Measurements from ENCODE around the gene SUSD1. TPM values are rescaled to one million over a fixed set of nuclear protein-coding genes. Genes with fewer than 3 reads are reported as not detected.
A peak's percentile ranks its signal among the peaks of the same experiment; 100 is the strongest.

The SUSD1 gene
- 5.6 TPM for polyA plus RNA-seq (2012; ENCODE audit: insufficient read depth, insufficient read length, low read depth)

DNA sequence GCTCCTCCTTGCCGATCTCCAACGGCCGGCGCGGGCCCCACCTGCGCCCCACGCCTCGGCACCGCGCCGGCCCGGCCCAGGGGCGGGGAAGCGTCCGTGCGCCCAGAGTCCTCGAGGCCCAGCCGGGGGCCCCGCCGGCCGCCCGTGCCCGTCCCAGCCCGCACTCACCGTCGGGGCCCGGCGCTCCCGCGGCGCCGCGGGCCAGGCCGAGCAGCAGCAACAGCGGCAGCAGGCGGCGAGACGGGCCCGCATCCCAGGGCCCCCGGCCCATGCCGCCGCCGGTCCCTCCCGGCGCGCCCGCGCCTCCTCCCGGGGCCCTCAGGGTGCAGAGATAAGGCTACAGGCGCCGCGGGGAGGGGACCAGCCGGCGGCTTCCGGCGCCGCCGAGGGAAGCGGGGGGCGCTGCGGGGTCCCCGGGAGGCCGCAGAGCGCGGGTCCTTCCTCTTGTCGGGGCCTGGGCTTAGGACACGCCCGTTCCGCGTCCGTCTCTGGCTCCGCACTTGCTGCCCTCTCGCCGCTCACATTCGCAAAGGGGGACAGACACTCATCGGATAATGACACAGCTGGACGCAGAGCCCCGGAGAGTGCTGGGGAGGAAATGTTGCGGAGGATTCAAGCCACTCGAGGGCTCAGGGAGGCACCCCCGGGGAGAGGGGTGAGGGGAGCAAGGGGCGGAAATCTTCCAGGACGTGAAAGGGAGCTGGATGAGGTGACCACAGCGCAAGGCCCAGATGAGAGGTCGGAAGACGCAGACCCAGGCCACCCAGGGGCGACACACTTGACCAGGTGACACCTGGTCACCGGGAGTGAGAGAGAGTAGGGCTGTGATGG, at the start of gene SUSD1:
TSS of gene SUSD1 (minus strand) at position 333 of the 831 bp plus-strand sequence. CDS start at position 271, 62 bp downstream.
- no peaks in the 10 kb centered on the region for H3K36me3 ChIP-seq
- H3K4me1 ChIP-seq: no peaks in the 10 kb centered on the region
- peak; percentile 55 for DNase-seq
- TF ChIP-seq, protein P1, sequence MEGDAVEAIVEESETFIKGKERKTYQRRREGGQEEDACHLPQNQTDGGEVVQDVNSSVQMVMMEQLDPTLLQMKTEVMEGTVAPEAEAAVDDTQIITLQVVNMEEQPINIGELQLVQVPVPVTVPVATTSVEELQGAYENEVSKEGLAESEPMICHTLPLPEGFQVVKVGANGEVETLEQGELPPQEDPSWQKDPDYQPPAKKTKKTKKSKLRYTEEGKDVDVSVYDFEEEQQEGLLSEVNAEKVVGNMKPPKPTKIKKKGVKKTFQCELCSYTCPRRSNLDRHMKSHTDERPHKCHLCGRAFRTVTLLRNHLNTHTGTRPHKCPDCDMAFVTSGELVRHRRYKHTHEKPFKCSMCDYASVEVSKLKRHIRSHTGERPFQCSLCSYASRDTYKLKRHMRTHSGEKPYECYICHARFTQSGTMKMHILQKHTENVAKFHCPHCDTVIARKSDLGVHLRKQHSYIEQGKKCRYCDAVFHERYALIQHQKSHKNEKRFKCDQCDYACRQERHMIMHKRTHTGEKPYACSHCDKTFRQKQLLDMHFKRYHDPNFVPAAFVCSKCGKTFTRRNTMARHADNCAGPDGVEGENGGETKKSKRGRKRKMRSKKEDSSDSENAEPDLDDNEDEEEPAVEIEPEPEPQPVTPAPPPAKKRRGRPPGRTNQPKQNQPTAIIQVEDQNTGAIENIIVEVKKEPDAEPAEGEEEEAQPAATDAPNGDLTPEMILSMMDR (IDR thresholded peaks at IDR 0.05; ENCODE audit: low read depth, low read length): no peak
- peak within 1 kb of the TSS; percentile 64 for H3K4me3 ChIP-seq (ENCODE audit: low read depth, low read length)
- no peaks in the 10 kb centered on the region for H3K27me3 ChIP-seq
- H3K9me3 ChIP-seq: no peaks in the 10 kb centered on the region

DNA sequence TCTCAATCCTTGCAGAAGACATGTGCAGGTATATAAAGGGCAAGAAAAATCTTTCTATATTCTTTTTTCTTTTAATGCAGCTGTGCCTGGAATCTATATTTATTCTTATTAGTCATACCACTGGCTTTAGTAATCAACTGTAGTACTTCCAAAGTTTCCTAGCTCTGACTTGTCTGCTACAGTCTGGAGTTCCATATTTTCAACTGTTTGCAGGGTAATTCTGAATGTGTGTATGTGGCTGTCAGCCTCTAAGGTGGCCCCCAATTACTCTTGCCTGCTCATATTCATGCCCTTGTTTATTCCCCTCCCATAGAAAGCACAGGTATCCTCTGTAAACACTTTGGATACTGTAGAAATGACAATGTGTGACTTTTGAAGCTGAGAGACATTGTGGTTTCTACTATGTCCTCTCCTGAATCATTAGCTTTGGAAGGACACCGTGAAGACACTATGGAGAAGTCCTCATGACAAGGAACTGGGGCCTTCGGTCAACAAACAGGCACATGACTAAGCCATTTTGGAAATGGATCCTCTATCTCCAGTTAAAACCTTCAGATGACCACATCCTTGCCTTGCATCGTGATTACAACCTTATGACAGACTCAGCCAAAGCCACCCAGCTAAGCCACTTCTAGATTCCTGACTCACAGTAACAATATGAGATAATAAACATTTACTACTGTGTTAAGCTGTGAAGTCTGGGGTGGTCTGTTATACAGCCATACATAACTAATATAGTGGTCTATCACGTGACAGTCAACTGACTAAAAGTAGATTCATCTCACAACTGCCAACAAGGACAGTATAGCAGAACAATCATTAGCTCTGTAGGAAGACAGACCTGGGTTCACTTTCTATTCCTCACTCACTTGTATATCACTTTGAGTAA, 49.5 kb upstream of the SUSD1 start:
- H3K36me3 ChIP-seq: peaks cover 2% of the 10 kb centered on the region; the same call in 1 of the 2 replicates

DNA sequence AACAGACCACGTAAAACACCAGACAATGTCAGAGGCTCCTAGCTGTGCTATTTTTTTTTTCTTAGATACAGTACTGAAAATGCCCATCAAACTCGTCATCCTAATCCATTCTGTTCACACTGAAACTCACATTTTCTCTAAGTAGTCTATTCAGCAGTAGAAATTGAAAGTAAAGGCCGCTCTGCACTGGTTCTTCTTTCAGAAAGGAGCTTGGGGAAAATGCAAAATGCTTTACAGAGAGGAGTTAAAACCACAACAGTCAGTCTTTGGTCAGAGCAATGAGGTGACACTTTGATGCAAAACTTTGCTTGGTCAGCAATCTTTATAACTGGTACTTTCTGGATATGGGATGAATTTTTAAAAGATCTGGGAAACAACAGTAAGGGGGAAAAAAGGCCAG, 43.8 kb upstream of the SUSD1 start:
- TF ChIP-seq, protein P1 (IDR thresholded peaks at IDR 0.05; ENCODE audit: low read depth, low read length): no peak
- Histone ChIP-seq H3K27me3 (no peaks in the 10 kb centered on the region), H3K9me3 (no peaks in the 10 kb centered on the region), H3K4me3 (ENCODE audit: low read depth, low read length) (no peak overlapping the region), H3K4me1 (no peaks in the 10 kb centered on the region), H3K36me3 (no peaks in the 10 kb centered on the region)
- DNase-seq: no peak

More for the DNA sequence above, 49.5 kb upstream of the SUSD1 start:
- Histone ChIP-seq H3K9me3 (no peaks in the 10 kb centered on the region), H3K4me1 (no peaks in the 10 kb centered on the region), H3K4me3 (ENCODE audit: low read depth, low read length) (no peak overlapping the region), H3K27me3 (no peaks in the 10 kb centered on the region)
- TF ChIP-seq, protein P1 (IDR thresholded peaks at IDR 0.05; ENCODE audit: low read depth, low read length): no peak
- DNase-seq: no peak

DNA sequence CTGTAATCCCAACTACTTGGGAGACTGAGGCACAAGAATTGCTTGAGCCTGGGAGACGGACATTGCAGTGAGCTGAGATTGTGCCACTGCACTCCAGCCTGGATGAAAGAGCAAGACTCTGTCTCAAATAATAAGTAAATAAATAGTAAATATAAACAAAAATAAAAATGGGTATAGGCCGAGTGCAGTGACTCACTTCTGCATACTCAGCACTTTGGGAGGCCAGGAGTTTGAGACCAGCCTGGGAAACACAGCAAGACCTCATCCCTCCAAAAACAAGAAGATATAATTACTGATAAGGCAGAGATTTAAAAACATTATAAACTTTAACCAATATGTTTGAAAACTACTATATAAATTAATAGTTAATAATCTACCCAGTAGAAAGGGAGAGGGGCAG, 37.8 kb upstream of the SUSD1 start:
- Histone ChIP-seq H3K4me3 (ENCODE audit: low read depth, low read length) (no peak overlapping the region), H3K4me1 (no peaks in the 10 kb centered on the region), H3K36me3 (no peaks in the 10 kb centered on the region), H3K27me3 (no peaks in the 10 kb centered on the region), H3K9me3 (no peaks in the 10 kb centered on the region)
- no peak for DNase-seq
- TF ChIP-seq, protein P1 (IDR thresholded peaks at IDR 0.05; ENCODE audit: low read depth, low read length): no peak

DNA sequence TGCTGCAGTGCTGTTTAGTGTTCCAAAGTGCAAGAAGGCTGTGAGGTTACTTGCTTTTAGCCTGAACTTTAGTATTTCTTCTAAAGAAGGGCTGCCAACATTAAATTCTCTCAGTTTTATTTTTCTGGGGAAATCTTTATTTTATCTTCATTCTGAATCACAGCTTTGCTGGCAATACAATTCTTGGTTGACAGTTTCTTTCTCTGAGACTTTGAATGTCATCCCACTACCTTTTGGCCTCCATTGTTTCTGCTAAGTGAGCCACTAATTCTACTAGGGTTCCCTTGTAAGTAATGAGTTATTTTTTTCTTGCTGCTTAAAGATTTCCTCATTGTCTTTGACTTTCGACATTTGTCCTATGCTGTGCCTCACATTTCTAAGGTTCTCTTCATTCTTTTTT, 32.4 kb upstream of the SUSD1 start:
- no peaks in the 10 kb centered on the region for H3K36me3 ChIP-seq

More for the DNA sequence above, 32.4 kb upstream of the SUSD1 start:
- Histone ChIP-seq H3K4me1 (no peaks in the 10 kb centered on the region), H3K27me3 (no peaks in the 10 kb centered on the region), H3K4me3 (ENCODE audit: low read depth, low read length) (no peak overlapping the region), H3K9me3 (no peaks in the 10 kb centered on the region)
- TF ChIP-seq, protein P1 (IDR thresholded peaks at IDR 0.05; ENCODE audit: low read depth, low read length): no peak
- DNase-seq: no peak
